Uterus (tissue), 4 donors: ENCODE measurements around the gene UPF1. TPM values are rescaled to one million over a fixed set of nuclear protein-coding genes. Genes with fewer than 3 reads are reported as not detected.

ENCODE experiments used
- DNase-seq, 2 donors: peaks; one replicate each; pipeline ENCODE4 v3.0.0-alpha.2; 2019 to 2020
- H3K27ac ChIP-seq, 2 donors: fragments of 200-600 bp; sonication (generic); 1 replicate in 1 of 2; 2 replicates in 1 of 2; pipeline ENCODE4 v1.5.1; 2016 to 2018
- H3K27me3 ChIP-seq, 2 donors: fragments of 200-600 bp; sonication (generic); one replicate each; pipeline ENCODE4 v1.5.1; 2018 to 2019; ENCODE audit warnings: control low read depth in 1 of 2
- H3K36me3 ChIP-seq, 2 donors: fragments of 200-600 bp; sonication (generic); one replicate each; pipeline ENCODE4 v1.5.1; 2019; ENCODE audit warnings: control low read depth in 1 of 2
- H3K4me1 ChIP-seq, 2 donors: fragments of 200-600 bp; sonication (generic); one replicate each; pipeline ENCODE4 v1.5.1; 2018 to 2019; ENCODE audit warnings: control low read depth in 1 of 2
- H3K4me3 ChIP-seq, 2 donors: fragments of 200-600 bp; sonication (generic); 1 replicate in 1 of 2; 2 replicates in 1 of 2; pipeline ENCODE4 v1.5.1; 2018 to 2019; ENCODE audit warnings: mild to moderate bottlenecking in 1 of 2
- H3K9me3 ChIP-seq, 2 donors: fragments of 200-600 bp; sonication (generic); one replicate each; pipeline ENCODE4 v1.5.1; 2019; ENCODE audit warnings: control low read depth in 1 of 2
- CTCF ChIP-seq, 4 experiments: fragments of 200-600 bp in 2 of 4; fragments of 450-650 bp in 2 of 4; sonication (generic) in 2 of 4; IDR thresholded peaks; one replicate each; pipeline ENCODE4 v1.5.1; 2016 to 2019; ENCODE audit warnings: antibody characterized with exemption in 4 of 4, mild to moderate bottlenecking in 2 of 4, moderate library complexity in 1 of 4
- POLR2A ChIP-seq, 2 donors: fragments of 450-650 bp; IDR thresholded peaks; one replicate each; pipeline ENCODE4 v1.6.1; 2016; ENCODE audit warnings: antibody characterized with exemption in 2 of 2, mild to moderate bottlenecking in 1 of 2, moderate library complexity in 1 of 2
- intact Hi-C: fragments of 100-400 bp; cut with DNase I; formaldehyde crosslinking; loops from one replicate; pipeline ENCODE4 v1.15.1; 2023; ENCODE audit warnings: low total_unique reads
- total RNA-seq, 4 donors: library from RNA; depleted of rRNA in 3 of 4; stranded (reverse); fragments of >200 nt in 3 of 4; gene quantifications; one replicate each; pipeline versions ENCODE4 v1.1.0 to v1.2.4, GENCODE V29; 2014 to 2023
- donor health status: DM: yes; HTN: yes; CAD: no.

Gene UPF1
- total RNA-seq, 4 donors from 2014 or later: 17.9 to 105 (median 43.7) TPM

DNA sequence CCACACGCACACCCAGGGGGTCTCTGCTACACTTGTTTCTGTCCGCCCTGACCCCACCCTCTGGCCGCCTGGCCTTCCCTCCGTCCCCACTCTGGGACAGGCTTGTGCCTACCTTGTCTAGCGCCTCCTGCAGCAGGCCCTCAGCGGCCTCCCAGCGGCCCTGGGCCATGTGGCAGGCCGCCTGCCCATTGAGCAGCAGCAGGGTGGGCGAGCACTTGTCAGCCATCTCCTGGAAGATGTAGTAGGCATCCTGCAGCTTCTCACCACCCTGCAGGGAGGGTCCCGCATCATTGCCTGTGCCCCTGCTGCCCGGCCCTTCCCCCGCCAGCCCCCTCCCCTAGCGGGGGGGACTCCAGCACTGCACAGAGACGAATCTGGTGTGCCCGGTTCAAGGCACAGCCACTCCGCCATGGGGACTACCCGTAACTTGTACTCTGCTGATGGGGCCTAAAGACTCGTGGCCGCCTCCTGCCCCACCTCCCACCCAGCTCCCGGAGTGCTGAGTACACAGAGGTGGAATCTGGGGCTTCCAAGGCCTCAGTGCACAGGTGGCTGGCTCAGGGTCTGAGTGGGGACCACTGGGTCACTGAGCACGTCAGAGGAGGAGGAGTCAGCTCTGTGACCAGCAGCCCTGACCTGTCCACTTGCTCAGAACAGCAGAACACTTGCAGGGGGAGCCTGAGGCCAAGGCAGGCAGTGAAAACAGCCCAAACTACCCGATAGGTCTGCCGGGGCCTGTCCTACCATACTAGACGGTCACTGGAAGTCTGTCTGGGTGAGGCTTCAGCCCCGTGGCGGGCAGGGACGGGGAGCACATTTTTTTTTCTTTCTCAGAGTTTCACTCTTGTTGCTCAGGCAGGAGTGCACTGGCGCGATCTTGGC lies 71.6 kb downstream of the UPF1 start:
- H3K4me3 ChIP-seq: no peak overlapping the region
- no peak for DNase-seq
- H3K9me3 ChIP-seq: no peaks in the 10 kb centered on the region
- no peak for TF ChIP-seq CTCF (IDR thresholded peaks at IDR 0.05)
- no peak for TF ChIP-seq POLR2A (IDR thresholded peaks at IDR 0.05)
- intact Hi-C loops: no loop called here
- H3K27ac ChIP-seq: no peak overlapping the region
- H3K4me1 ChIP-seq: no peaks in the 10 kb centered on the region
- H3K27me3 ChIP-seq: no peaks in the 10 kb centered on the region
- no peaks in the 10 kb centered on the region for H3K36me3 ChIP-seq

- Histone ChIP-seq H3K4me3 (no peak overlapping the region), H3K4me1 (no peaks in the 10 kb centered on the region), H3K36me3 (no peaks in the 10 kb centered on the region), H3K27me3 (no peaks in the 10 kb centered on the region), H3K9me3 (no peaks in the 10 kb centered on the region), H3K27ac (no peak overlapping the region)
- DNase-seq: no peak
- no peak for TF ChIP-seq POLR2A (IDR thresholded peaks at IDR 0.05)
- no peak for TF ChIP-seq CTCF (IDR thresholded peaks at IDR 0.05)
- intact Hi-C loops: no loop called here
Observed at GRCh38 chr19:18904334-18905057, 72.7 kb downstream of the UPF1 start.

DNA sequence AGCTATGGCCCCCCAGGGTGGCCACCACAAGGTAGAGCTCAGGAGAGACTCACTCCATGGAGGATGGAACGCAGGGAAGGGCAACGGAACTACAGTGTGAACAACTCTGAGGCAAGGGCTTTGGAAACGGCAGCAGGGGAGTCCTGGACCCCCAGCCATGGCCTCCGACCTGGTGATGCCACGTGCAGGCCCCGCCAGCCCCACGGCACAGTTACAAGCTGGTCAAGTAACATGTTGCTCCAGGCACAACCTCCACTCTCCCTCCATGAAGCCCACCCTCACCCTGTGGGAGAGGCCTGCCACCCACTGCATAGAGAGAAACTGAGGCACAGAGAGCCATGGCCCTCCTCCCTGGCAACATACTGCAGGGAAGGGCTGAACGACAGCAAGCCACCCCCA lies 73.3 kb downstream of the UPF1 start:
- H3K27ac ChIP-seq: no peak overlapping the region
- H3K36me3 ChIP-seq: no peaks in the 10 kb centered on the region
- intact Hi-C loops: no loop called here
- no peak overlapping the region for H3K4me3 ChIP-seq
- H3K27me3 ChIP-seq: no peaks in the 10 kb centered on the region
- TF ChIP-seq CTCF (IDR thresholded peaks at IDR 0.05): no peak
- TF ChIP-seq POLR2A (IDR thresholded peaks at IDR 0.05): no peak
- no peaks in the 10 kb centered on the region for H3K9me3 ChIP-seq
- no peaks in the 10 kb centered on the region for H3K4me1 ChIP-seq
- DNase-seq: no peak

GRCh38 chr19:18905513-18906236 lies 73.9 kb downstream of the UPF1 start:
- Histone ChIP-seq H3K27me3 (no peaks in the 10 kb centered on the region), H3K27ac (no peak overlapping the region), H3K36me3 (no peaks in the 10 kb centered on the region), H3K4me3 (no peak overlapping the region), H3K9me3 (no peaks in the 10 kb centered on the region), H3K4me1 (no peaks in the 10 kb centered on the region)
- no peak for DNase-seq
- TF ChIP-seq POLR2A (IDR thresholded peaks at IDR 0.05) (no peak), CTCF (IDR thresholded peaks at IDR 0.05) (no peak)
- intact Hi-C loops: no loop called here
